ENCODE measurements around the gene BMP7.

BMP7 gene

DNA sequence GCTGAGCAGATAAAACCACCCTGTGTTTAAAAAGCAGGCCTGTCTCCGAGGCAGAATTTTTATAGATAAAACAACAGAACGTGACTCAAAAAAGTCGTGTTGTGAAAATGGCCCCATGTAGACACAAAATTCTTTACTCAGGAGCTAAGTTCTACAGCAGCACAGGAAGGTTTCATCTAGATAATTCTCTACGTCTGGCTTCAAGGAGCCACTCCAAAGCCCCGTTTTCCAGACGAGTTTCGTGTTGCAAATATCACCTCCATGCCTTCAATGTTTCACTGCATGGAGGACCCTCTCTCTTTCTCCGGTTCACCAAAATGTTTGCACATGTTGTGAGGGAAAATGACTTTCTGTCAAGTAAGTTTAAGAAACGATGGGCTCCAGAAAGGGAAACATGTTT, 12.0 kb upstream of the BMP7 start:
- TF ChIP-seq PAX5 (IDR thresholded peaks at IDR 0.05; ENCODE audit: insufficient read depth, low read length, severe bottlenecking) (no peak), SPI1 (IDR thresholded peaks at IDR 0.05; ENCODE audit: low read depth, low read length) (no peak), POLR2A (IDR thresholded peaks at IDR 0.05; ENCODE audit: low read depth, low read length) (no peak), POLR2AphosphoS5 (IDR thresholded peaks at IDR 0.05; ENCODE audit: low read depth, low read length) (no peak), POU2F2 (IDR thresholded peaks at IDR 0.05; ENCODE audit: low read depth, low read length) (no peak), TAF1 (IDR thresholded peaks at IDR 0.05; ENCODE audit: low read depth, low read length) (no peak)
- FAIRE-seq (no peak), DNase-seq (ENCODE audit: insufficient read length, low spot score) (no peak)

DNA sequence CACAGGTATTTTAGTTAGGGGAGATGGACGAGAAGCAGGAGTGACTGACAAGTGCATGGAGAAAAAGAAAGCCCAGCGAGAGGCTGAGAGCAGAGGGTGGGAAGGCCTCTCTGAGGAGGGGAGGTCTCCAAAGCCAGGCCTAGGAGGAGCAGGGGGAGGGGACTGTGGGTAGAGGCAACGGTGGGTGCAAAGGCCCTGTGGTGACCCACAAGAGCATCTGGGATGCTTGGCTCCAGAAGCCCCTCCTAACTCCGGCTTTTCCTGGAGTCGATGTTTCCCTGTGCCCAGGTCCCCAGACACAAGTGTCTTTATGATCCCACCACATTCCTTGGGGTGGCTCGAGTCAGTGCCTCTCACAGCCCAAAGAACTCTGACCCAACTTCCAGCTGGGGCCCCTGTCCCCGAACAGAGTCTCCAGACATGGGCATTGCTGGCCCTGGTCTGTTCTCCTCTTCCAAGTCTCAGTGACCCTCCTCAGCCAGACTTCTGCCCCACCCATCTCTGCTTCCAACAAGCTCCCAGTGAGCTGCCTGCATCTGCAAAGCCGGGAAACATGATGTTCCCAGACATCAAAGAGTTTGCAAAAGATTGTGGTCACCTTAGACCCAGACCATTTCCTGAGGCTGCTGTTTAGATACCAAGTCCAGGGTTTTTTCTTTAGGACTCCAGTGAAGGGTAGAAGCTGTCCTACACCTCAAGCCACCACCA, 11.1 kb upstream of the BMP7 start:
- no peak for DNase-seq (ENCODE audit: insufficient read length, low spot score)
- FAIRE-seq, result no peak

DNA sequence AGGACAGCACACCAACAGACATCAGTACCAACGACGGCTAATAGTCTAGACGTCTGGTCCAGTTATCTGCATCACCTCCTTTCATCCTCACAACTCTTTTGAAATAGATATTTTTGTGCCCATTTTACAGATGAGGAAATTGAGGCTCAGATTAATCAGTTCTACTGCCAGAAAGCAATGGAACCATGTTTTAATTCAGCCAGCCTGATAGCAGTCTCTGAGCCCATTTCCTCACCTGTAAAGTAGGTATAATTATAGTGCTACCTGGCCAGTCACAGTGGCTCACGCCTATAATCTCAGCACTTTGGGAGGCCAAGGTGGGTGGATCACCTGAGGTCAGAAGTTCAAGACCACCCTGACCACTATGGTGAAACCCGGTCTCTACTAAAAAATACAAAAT, 9.8 kb upstream of the BMP7 start:
- FAIRE-seq, result no peak
- no peak for DNase-seq (ENCODE audit: insufficient read length, low spot score)
- TF ChIP-seq PAX5 (IDR thresholded peaks at IDR 0.05; ENCODE audit: insufficient read depth, low read length, severe bottlenecking), result no peak
- no peak for TF ChIP-seq POLR2AphosphoS5 (IDR thresholded peaks at IDR 0.05; ENCODE audit: low read depth, low read length)
- no peak for TF ChIP-seq SPI1 (IDR thresholded peaks at IDR 0.05; ENCODE audit: low read depth, low read length)
- no peak for TF ChIP-seq TAF1 (IDR thresholded peaks at IDR 0.05; ENCODE audit: low read depth, low read length)
- TF ChIP-seq POLR2A (IDR thresholded peaks at IDR 0.05; ENCODE audit: low read depth, low read length), result no peak
- no peak for TF ChIP-seq POU2F2 (IDR thresholded peaks at IDR 0.05; ENCODE audit: low read depth, low read length)

More for the DNA sequence above, 11.1 kb upstream of the BMP7 start:
- TF ChIP-seq PAX5 (IDR thresholded peaks at IDR 0.05; ENCODE audit: insufficient read depth, low read length, severe bottlenecking) (no peak), POLR2A (IDR thresholded peaks at IDR 0.05; ENCODE audit: low read depth, low read length) (no peak), TAF1 (IDR thresholded peaks at IDR 0.05; ENCODE audit: low read depth, low read length) (no peak)

DNA sequence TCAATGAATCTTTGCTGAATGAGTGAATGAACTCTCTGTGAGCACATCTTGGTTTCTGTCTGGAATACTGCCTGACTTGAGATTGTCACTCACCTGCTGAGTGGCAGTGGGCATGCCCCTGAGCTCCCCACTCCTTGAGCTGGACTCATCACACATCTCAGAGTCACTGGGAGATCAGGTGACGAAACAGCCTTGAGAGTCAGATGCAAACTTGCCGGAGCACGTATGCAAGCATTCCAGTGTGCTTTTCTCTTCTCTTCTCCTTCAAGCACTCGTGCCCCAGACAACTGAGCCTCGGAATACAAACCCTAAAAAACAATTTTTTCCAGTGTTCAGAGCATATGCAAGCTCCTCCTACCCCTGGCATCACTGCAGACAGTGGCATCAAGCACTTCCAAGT, 9.4 kb upstream of the BMP7 start:
- TF ChIP-seq POU2F2 (IDR thresholded peaks at IDR 0.05; ENCODE audit: low read depth, low read length) (no peak), POLR2AphosphoS5 (IDR thresholded peaks at IDR 0.05; ENCODE audit: low read depth, low read length) (no peak), POLR2A (IDR thresholded peaks at IDR 0.05; ENCODE audit: low read depth, low read length) (no peak), TAF1 (IDR thresholded peaks at IDR 0.05; ENCODE audit: low read depth, low read length) (no peak), SPI1 (IDR thresholded peaks at IDR 0.05; ENCODE audit: low read depth, low read length) (no peak), PAX5 (IDR thresholded peaks at IDR 0.05; ENCODE audit: insufficient read depth, low read length, severe bottlenecking) (no peak)
- FAIRE-seq (no peak), DNase-seq (ENCODE audit: insufficient read length, low spot score) (no peak)

GRCh38 chr20:57275334-57275733, 8.9 kb upstream of the BMP7 start:
- TF ChIP-seq PAX5 (IDR thresholded peaks at IDR 0.05; ENCODE audit: insufficient read depth, low read length, severe bottlenecking), result no peak
- TF ChIP-seq TAF1 (IDR thresholded peaks at IDR 0.05; ENCODE audit: low read depth, low read length), result no peak
- TF ChIP-seq SPI1 (IDR thresholded peaks at IDR 0.05; ENCODE audit: low read depth, low read length), result no peak
- TF ChIP-seq POLR2AphosphoS5 (IDR thresholded peaks at IDR 0.05; ENCODE audit: low read depth, low read length), result no peak
- TF ChIP-seq POLR2A (IDR thresholded peaks at IDR 0.05; ENCODE audit: low read depth, low read length), result no peak
- no peak for TF ChIP-seq POU2F2 (IDR thresholded peaks at IDR 0.05; ENCODE audit: low read depth, low read length)
- FAIRE-seq (no peak), DNase-seq (ENCODE audit: insufficient read length, low spot score) (no peak)

DNA sequence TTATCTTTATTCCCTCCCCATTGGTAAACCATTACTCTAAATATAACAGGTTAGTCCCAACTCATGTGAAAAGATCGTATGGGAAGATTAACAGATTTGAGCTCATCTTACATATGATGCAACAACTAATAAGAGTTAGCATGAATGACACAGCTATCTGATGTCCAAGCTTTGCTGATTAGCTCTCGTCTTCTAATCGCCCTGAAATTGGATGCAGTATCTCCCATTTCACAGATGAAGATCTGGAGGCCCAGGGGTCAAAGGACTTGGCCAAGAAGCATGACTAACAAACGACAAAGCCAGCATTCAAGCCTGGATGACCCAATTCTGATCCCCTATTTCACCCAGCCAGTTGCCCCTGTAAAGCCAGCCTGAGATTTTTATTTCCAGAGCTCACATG, 8.4 kb upstream of the BMP7 start:
- no peak for FAIRE-seq
- DNase-seq (ENCODE audit: insufficient read length, low spot score), result no peak
- TF ChIP-seq SPI1 (IDR thresholded peaks at IDR 0.05; ENCODE audit: low read depth, low read length) (no peak), POLR2AphosphoS5 (IDR thresholded peaks at IDR 0.05; ENCODE audit: low read depth, low read length) (no peak), PAX5 (IDR thresholded peaks at IDR 0.05; ENCODE audit: insufficient read depth, low read length, severe bottlenecking) (no peak), POLR2A (IDR thresholded peaks at IDR 0.05; ENCODE audit: low read depth, low read length) (no peak), POU2F2 (IDR thresholded peaks at IDR 0.05; ENCODE audit: low read depth, low read length) (no peak), TAF1 (IDR thresholded peaks at IDR 0.05; ENCODE audit: low read depth, low read length) (no peak)

DNA sequence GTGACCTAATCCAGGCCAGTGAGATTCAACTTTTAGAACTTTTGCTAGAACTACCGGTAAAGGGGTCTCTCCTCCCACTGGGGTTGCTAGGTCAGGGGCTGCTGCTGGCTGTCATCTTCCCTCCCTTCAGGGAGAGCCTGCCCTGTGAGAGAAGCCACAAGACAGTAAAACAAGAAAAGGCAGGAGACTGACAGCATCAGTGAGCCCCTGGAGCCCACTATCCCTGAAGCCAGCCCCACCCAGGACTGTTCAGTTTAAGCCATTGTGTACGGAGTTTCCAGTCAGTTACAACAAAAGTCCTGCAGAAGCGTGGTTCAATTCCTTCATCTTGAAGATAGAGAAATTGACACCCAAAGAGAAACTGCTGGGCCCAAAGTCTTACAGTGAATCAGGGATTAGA, 7.9 kb upstream of the BMP7 start:
- TF ChIP-seq POLR2A (IDR thresholded peaks at IDR 0.05; ENCODE audit: low read depth, low read length) (no peak), POU2F2 (IDR thresholded peaks at IDR 0.05; ENCODE audit: low read depth, low read length) (no peak), POLR2AphosphoS5 (IDR thresholded peaks at IDR 0.05; ENCODE audit: low read depth, low read length) (no peak), SPI1 (IDR thresholded peaks at IDR 0.05; ENCODE audit: low read depth, low read length) (no peak), PAX5 (IDR thresholded peaks at IDR 0.05; ENCODE audit: insufficient read depth, low read length, severe bottlenecking) (no peak)

DNA sequence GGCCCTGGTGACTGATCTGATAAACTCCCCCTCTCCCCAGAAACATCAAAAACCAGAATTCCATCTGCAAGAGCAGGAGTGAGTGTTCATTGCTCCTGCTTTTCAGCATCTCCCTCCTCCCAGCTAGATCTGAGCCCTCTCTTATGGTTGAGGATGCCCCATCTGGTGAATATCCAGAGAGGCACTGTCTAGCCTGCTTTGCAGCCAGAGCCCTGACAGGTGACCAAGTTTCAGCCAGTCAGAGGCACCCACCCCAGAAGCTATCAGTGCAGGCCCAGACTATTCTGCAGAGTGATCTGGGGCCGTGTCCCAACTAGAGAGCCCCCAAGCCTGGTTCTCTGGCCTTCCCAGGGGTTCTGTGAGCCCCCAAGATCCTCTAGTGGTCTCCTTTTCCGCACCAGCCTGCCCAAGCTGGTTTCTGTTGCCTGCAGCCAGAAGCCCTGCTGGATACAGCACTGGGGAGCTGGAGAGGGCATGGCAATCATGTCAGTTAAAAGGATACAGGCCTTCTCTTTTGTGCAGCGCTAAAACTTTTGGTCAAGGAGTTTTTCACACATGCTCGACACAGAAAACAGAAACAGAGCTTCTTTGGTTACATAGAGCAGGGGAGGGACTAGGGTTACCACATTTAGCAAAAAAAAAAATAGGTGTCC, 6.6 kb upstream of the BMP7 start:
- TF ChIP-seq POLR2A (IDR thresholded peaks at IDR 0.05; ENCODE audit: low read depth, low read length), result no peak
- no peak for TF ChIP-seq POLR2AphosphoS5 (IDR thresholded peaks at IDR 0.05; ENCODE audit: low read depth, low read length)
- no peak for TF ChIP-seq SPI1 (IDR thresholded peaks at IDR 0.05; ENCODE audit: low read depth, low read length)
- no peak for TF ChIP-seq POU2F2 (IDR thresholded peaks at IDR 0.05; ENCODE audit: low read depth, low read length)
- TF ChIP-seq PAX5 (IDR thresholded peaks at IDR 0.05; ENCODE audit: insufficient read depth, low read length, severe bottlenecking), result no peak
- TF ChIP-seq TAF1 (IDR thresholded peaks at IDR 0.05; ENCODE audit: low read depth, low read length), result no peak
- FAIRE-seq, result no peak
- DNase-seq (ENCODE audit: insufficient read length, low spot score), result no peak

More for the DNA sequence above, 7.9 kb upstream of the BMP7 start:
- no peak for DNase-seq (ENCODE audit: insufficient read length, low spot score)
- FAIRE-seq, result no peak

DNA sequence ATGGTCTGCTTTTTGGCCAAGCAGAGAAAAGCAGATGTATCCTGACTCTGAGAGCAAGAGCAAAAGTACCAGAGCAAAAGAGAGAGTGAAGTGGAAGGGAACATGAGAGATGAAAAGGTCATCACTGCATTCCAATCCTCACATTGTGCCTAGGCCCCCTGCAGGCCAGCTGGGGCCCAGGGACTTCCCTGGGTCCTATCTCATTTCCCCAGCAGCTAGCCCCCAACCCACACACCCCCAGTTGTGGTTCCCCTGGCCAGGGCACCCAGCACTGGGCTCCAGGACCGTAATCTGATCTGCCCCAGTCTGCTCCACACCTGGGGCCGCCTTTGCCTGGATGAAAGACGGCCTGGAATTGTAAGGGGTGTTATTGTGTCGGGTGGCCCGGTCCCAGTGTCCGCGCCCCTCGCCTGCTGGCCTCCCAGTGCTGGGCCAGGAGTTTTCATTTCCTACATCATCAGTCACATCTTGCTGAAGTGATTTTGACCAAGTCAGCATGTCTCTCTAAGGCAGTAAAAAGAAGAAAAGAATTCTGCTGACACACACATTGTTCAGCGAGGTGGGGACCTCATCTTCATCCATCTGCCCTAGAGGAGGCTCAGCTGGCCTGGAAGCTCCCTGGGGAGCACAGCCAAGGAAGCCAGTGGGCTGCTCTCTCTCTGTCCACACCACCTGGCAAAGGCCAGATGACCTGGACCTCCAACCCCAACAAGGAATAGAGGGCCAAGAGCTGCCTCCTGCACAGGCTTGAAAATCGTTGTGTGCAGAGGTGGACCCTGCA, 4.0 kb upstream of the BMP7 start:
- TF ChIP-seq POLR2A (IDR thresholded peaks at IDR 0.05; ENCODE audit: low read depth, low read length) (no peak), POU2F2 (IDR thresholded peaks at IDR 0.05; ENCODE audit: low read depth, low read length) (no peak), TAF1 (IDR thresholded peaks at IDR 0.05; ENCODE audit: low read depth, low read length) (no peak), POLR2AphosphoS5 (IDR thresholded peaks at IDR 0.05; ENCODE audit: low read depth, low read length) (no peak), SPI1 (IDR thresholded peaks at IDR 0.05; ENCODE audit: low read depth, low read length) (no peak), PAX5 (IDR thresholded peaks at IDR 0.05; ENCODE audit: insufficient read depth, low read length, severe bottlenecking) (no peak)
- FAIRE-seq, result no peak

More for the DNA sequence above, 4.0 kb upstream of the BMP7 start:
- DNase-seq (ENCODE audit: insufficient read length, low spot score), result no peak

All from GM12891 (cell line).